ENCODE results near the gene INPP5A.

INPP5A gene

GRCh38 chr10:132802048-132802447 lies 264.5 kb downstream of the INPP5A start:
- no peak for DNase-seq (ENCODE audit: low read depth)

- DNase-seq (ENCODE audit: low read depth) = no peak
These were observed 265.2 kb downstream of the INPP5A start for GRCh38 chr10:132802694-132803320.

GRCh38 chr10:132803416-132804210 lies 266.0 kb downstream of the INPP5A start:
- DNase-seq (ENCODE audit: low read depth) = no peak

- DNase-seq (ENCODE audit: low read depth) = no peak
These were observed 266.7 kb downstream of the INPP5A start for GRCh38 chr10:132804287-132804686.

GRCh38 chr10:132804785-132805426 lies 267.3 kb downstream of the INPP5A start:
- no peak for DNase-seq (ENCODE audit: low read depth)

GRCh38 chr10:132805599-132805998 lies 268.0 kb downstream of the INPP5A start:
- no peak for DNase-seq (ENCODE audit: low read depth)

- DNase-seq (ENCODE audit: low read depth) = no peak
These were observed 268.5 kb downstream of the INPP5A start for GRCh38 chr10:132806110-132806509.

- DNase-seq (ENCODE audit: low read depth) = no peak
These were observed 269.0 kb downstream of the INPP5A start for GRCh38 chr10:132806561-132807003.

GRCh38 chr10:132807621-132808049 lies 270.0 kb downstream of the INPP5A start:
- DNase-seq (ENCODE audit: low read depth) = no peak

GRCh38 chr10:132808383-132809231 lies 271.0 kb downstream of the INPP5A start:
- DNase-seq (ENCODE audit: low read depth) = no peak

- no peak for DNase-seq (ENCODE audit: low read depth)
These were observed 271.9 kb downstream of the INPP5A start for GRCh38 chr10:132809232-132810140.

- DNase-seq (ENCODE audit: low read depth) = no peak
These were observed 272.7 kb downstream of the INPP5A start for GRCh38 chr10:132810141-132810806.

GRCh38 chr10:132810807-132811700 lies 273.5 kb downstream of the INPP5A start:
- no peak for DNase-seq (ENCODE audit: low read depth)

GRCh38 chr10:132811891-132812481 lies 274.4 kb downstream of the INPP5A start:
- DNase-seq (ENCODE audit: low read depth) = no peak

- no peak for DNase-seq (ENCODE audit: low read depth)
These were observed 274.9 kb downstream of the INPP5A start for GRCh38 chr10:132812520-132812919.

GRCh38 chr10:132813001-132813401 lies 275.4 kb downstream of the INPP5A start:
- DNase-seq (ENCODE audit: low read depth) = no peak

GRCh38 chr10:132813560-132814468 lies 276.2 kb downstream of the INPP5A start:
- DNase-seq (ENCODE audit: low read depth) = no peak

- DNase-seq (ENCODE audit: low read depth) = no peak
These were observed 276.9 kb downstream of the INPP5A start for GRCh38 chr10:132814469-132814856.
